PC-3 (cell line): ENCODE data around the gene CYP17A1. TPM values are rescaled to one million over a fixed set of nuclear protein-coding genes. Genes with fewer than 3 reads are reported as not detected.

Source experiments
- ATAC-seq: fragments of 200-7000 bp; cut with Tn5 transposase; 2 replicates; pipeline ENCODE4 v1.9.1; 2020; ENCODE audit warnings: mild to moderate bottlenecking, moderate library complexity
- BruUV-seq: library from RNA; stranded (reverse); fragments of 400-500 nt; replicated peaks from 2 replicates; lab custom pipeline; 2021; lab: Mats Ljungman, UMichigan
- CTCF ChIA-PET: fragments of 300-600 bp; sonication (Branson Sonifier 250); formaldehyde crosslinking; loops from one replicate; lab custom pipeline; 2022; ENCODE audit warnings: antibody characterized with exemption; lab: Charles Lee
- POLR2A ChIA-PET: fragments of 300-600 bp; sonication (Branson Sonifier 250); formaldehyde crosslinking; loops from one replicate; lab custom pipeline; 2022; ENCODE audit warnings: antibody characterized with exemption; ENCODE audit not compliant: unreplicated experiment; lab: Charles Lee
- DNase-seq: peaks from one replicate; pipeline ENCODE4 v3.0.0-alpha.2; 2015
- H2AFZ ChIP-seq: fragments of 300-600 bp; sonication (generic); 2 replicates; pipeline ENCODE4 v1.6.0; 2016; ENCODE audit warnings: antibody characterized with exemption, low read length
- H3F3A ChIP-seq: fragments of 300-600 bp; sonication (generic); one replicate; pipeline ENCODE4 v1.6.0; 2017; ENCODE audit warnings: antibody characterized with exemption, low read length, control low read depth, mild to moderate bottlenecking; ENCODE audit not compliant: unreplicated experiment
- H3K27ac ChIP-seq: fragments of 300-600 bp; sonication (generic); 2 replicates; pipeline ENCODE4 v1.5.1; 2016; ENCODE audit warnings: mild to moderate bottlenecking, low read length
- H3K27me3 ChIP-seq: fragments of 300-600 bp; sonication (generic); 2 replicates; pipeline ENCODE4 v1.6.1; 2016; ENCODE audit warnings: low read length, mixed read lengths
- H3K36me3 ChIP-seq: fragments of 300-600 bp; sonication (generic); 2 replicates; pipeline ENCODE4 v1.6.1; 2016; ENCODE audit warnings: low read depth, mixed run types, low read length, mixed read lengths
- H3K4me1 ChIP-seq: fragments of 300-600 bp; sonication (generic); 2 replicates; pipeline ENCODE4 v1.5.1; 2016; ENCODE audit warnings: low read length; ENCODE audit not compliant: insufficient read depth
- H3K4me2 ChIP-seq: fragments of 300-600 bp; sonication (generic); 2 replicates; pipeline ENCODE4 v1.6.0; 2016; ENCODE audit warnings: low read length
- H3K4me3 ChIP-seq: fragments of 300-600 bp; sonication (generic); 2 replicates; pipeline ENCODE4 v1.5.1; 2016; ENCODE audit warnings: mild to moderate bottlenecking, low read length, mixed read lengths
- H3K79me2 ChIP-seq: fragments of 300-600 bp; sonication (generic); 2 replicates; pipeline ENCODE4 v1.6.1; 2017; ENCODE audit warnings: low read length, mixed read lengths
- H3K9ac ChIP-seq: fragments of 300-600 bp; sonication (generic); 2 replicates; pipeline ENCODE4 v1.6.0; 2016; ENCODE audit warnings: mild to moderate bottlenecking, low read length
- H3K9me2 ChIP-seq: fragments of 300-600 bp; sonication (generic); replicated peaks from 2 replicates; pipeline ENCODE4 v1.6.1; 2016; ENCODE audit warnings: mixed run types, low read length, mixed read lengths
- H3K9me3 ChIP-seq: fragments of 300-600 bp; sonication (generic); 2 replicates; pipeline ENCODE4 v1.6.1; 2016; ENCODE audit warnings: low read length, mixed read lengths
- H4K20me1 ChIP-seq: fragments of 300-600 bp; sonication (generic); 2 replicates; pipeline ENCODE4 v1.6.1; 2016; ENCODE audit warnings: low read length, mixed read lengths
- CTCF ChIP-seq: fragments of 300-600 bp; sonication (generic); conservative IDR thresholded peaks from 2 replicates; pipeline ENCODE4 v1.5.1; 2017; ENCODE audit warnings: antibody characterized with exemption, low read depth, mild to moderate bottlenecking, low read length
- EZH2 ChIP-seq: fragments of 300-600 bp; sonication (generic); IDR thresholded peaks from one replicate; pipeline ENCODE4 v1.6.1; 2017; ENCODE audit warnings: antibody characterized with exemption, mild to moderate bottlenecking, low read length; ENCODE audit not compliant: unreplicated experiment
- EZH2phosphoT487 ChIP-seq: fragments of 300-600 bp; sonication (generic); IDR thresholded peaks from 2 replicates; pipeline ENCODE4 v1.6.1; 2018; ENCODE audit warnings: mild to moderate bottlenecking, antibody characterized with exemption, low read length, borderline replicate concordance
- intact Hi-C: fragments of 100-400 bp; cut with micrococcal nuclease; formaldehyde crosslinking; loops from 2 replicates; pipeline ENCODE4 v1.9.0; 2023
- total RNA-seq: library from RNA; depleted of rRNA; stranded (reverse); fragments of >200 nt; gene quantifications from 2 replicates; pipeline ENCODE4 v1.2.3, GENCODE V29; 2014

Gene CYP17A1
- total RNA-seq, 1 experiment from 2014 or later, result not detected

DNA sequence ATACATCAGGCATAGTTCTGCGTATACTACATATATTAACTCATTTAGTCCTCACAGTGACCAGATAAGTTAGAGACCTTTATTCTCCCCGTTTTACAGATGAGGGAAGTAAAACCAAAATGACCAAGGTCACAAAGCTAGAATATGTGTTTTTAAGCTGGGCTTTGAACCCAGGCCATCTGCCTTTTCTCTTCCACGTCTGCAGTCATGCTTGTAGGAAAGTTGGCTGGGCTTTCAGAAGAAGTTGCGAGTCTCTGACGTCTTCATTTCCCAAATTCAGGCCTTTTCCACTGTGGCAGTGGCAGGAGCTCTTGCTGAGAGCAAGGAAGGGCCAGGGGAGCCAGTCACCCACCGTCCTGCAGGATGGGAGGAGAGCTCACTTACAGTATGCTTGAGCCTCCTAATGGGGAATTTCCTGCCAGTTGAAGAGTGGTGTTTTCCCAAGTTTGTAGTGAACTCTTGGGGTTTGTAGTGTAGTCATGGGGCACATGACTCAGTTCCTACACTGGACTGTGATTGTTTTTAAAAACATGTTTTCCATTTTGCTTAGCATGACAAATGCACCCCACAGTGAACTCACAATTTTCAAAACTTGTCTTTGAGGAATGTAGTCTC is 34.2 kb downstream of the CYP17A1 start:
- no TSS peak for BruUV-seq
- intact Hi-C loops, result no loop called here
- Histone ChIP-seq H3K27ac (no peak overlapping the region), H3F3A (no peaks in the 10 kb centered on the region), H3K9me3 (no peaks in the 10 kb centered on the region), H3K79me2 (no peaks in the 10 kb centered on the region), H3K4me3 (no peak overlapping the region), H3K4me1 (no peaks in the 10 kb centered on the region), H3K4me2 (no peak overlapping the region), H3K9me2 (no peaks in the 10 kb centered on the region), H4K20me1 (no peaks in the 10 kb centered on the region), H3K9ac (no peak overlapping the region), H3K27me3 (no peaks in the 10 kb centered on the region), H2AFZ (no peak overlapping the region), H3K36me3 (no peaks in the 10 kb centered on the region; the same call in 1 of the 2 replicates)
- ChIA-PET POLR2A (no interaction called here), CTCF (no interaction called here)
- ATAC-seq, result no peak
- TF ChIP-seq CTCF (no peak), EZH2 (no peak), EZH2phosphoT487 (no peak)
- peak; percentile 7 for DNase-seq

DNA sequence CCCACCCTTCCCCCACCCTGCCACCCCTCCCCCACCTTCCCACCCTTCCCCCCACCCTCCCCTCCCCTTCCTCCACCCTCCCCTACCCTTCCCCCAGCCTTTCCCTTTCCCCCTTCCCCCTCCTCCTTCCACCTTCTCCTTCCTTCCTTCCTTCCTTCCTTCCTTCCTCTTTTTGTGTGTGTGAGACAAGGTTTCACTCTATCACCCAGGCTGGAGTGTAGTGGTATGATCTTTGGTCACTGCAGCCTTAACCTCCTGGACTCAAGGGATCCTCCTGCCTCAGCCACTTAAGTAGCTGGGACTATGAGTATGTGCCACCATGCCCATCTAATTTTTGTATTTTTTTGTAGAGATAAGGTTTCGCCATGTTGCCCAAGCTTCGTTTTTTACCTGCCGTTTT is 35.2 kb downstream of the CYP17A1 start:
- POLR2A ChIA-PET, result no interaction called here
- Histone ChIP-seq H3K4me1 (no peaks in the 10 kb centered on the region), H3K27ac (no peak overlapping the region), H3K9me3 (no peaks in the 10 kb centered on the region), H3K27me3 (no peaks in the 10 kb centered on the region), H3K9ac (no peak overlapping the region), H2AFZ (no peak overlapping the region), H3K36me3 (no peaks in the 10 kb centered on the region; the same call in 1 of the 2 replicates), H3F3A (no peaks in the 10 kb centered on the region), H3K9me2 (no peaks in the 10 kb centered on the region), H3K4me2 (no peak overlapping the region), H3K4me3 (no peak overlapping the region), H4K20me1 (no peaks in the 10 kb centered on the region), H3K79me2 (no peaks in the 10 kb centered on the region)
- no TSS peak for BruUV-seq
- ATAC-seq (no peak), DNase-seq (no peak)
- intact Hi-C loops, result no loop called here
- CTCF ChIA-PET, result no interaction called here
- no peak for TF ChIP-seq CTCF
- TF ChIP-seq EZH2phosphoT487, result no peak
- TF ChIP-seq EZH2, result no peak

DNA sequence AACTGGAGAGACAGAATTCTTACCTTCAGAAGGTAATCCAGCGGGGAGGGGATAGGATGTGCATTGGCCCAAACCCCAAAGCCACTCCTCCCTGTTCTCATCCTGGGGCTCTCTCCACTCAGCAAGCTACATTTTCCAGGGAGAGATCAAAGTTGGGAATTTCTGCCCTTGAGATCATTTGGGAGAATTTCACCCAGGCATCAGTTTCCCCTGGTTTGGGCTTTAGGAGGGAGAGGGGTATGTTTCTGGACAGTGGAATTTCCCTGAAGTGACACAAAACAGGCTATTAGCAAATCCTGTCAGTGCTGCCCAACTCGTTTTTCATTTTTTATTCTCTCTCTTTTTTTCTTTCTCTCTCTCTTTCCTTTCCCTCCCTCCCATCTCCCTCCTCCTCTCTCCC is 35.7 kb downstream of the CYP17A1 start:
- TF ChIP-seq EZH2, result no peak
- TF ChIP-seq EZH2phosphoT487, result no peak
- TF ChIP-seq CTCF, result no peak
- no peaks in the 10 kb centered on the region for H3K9me2 ChIP-seq
- H3K9me3 ChIP-seq, result no peaks in the 10 kb centered on the region
- H3F3A ChIP-seq, result no peaks in the 10 kb centered on the region
- no peaks in the 10 kb centered on the region; the same call in 1 of the 2 replicates for H3K36me3 ChIP-seq
- no peak overlapping the region for H3K4me3 ChIP-seq
- no peak overlapping the region for H3K9ac ChIP-seq
- ChIA-PET POLR2A (no interaction called here), CTCF (no interaction called here)
- no TSS peak for BruUV-seq
- intact Hi-C loops, result no loop called here
- no peak overlapping the region for H3K27ac ChIP-seq
- DNase-seq, result no peak
- H3K4me1 ChIP-seq, result no peaks in the 10 kb centered on the region
- H3K4me2 ChIP-seq, result no peak overlapping the region
- H3K27me3 ChIP-seq, result no peaks in the 10 kb centered on the region
- no peaks in the 10 kb centered on the region for H4K20me1 ChIP-seq
- H2AFZ ChIP-seq, result no peak overlapping the region
- ATAC-seq, result no peak
- H3K79me2 ChIP-seq, result no peaks in the 10 kb centered on the region
